ENCODE results near the gene SREK1IP1.

GRCh38 chr5:64744914-64745313 is 23.6 kb downstream of the SREK1IP1 start:
- no peak for TF ChIP-seq POLR2A (IDR thresholded peaks at IDR 0.05)
- TF ChIP-seq CTCF (IDR thresholded peaks at IDR 0.05) = no peak
- TF ChIP-seq EP300 (IDR thresholded peaks at IDR 0.05) = no peak
- no peak for TF ChIP-seq POLR2AphosphoS5 (IDR thresholded peaks at IDR 0.05)
